ENCODE results near the gene DACT1. TPM values are rescaled to one million over a fixed set of nuclear protein-coding genes. Genes with fewer than 3 reads are reported as not detected.

DACT1 gene
- total RNA-seq, 4 donors from 2014 or later: 1.9 to 19.0 (median 3.6) TPM

DNA sequence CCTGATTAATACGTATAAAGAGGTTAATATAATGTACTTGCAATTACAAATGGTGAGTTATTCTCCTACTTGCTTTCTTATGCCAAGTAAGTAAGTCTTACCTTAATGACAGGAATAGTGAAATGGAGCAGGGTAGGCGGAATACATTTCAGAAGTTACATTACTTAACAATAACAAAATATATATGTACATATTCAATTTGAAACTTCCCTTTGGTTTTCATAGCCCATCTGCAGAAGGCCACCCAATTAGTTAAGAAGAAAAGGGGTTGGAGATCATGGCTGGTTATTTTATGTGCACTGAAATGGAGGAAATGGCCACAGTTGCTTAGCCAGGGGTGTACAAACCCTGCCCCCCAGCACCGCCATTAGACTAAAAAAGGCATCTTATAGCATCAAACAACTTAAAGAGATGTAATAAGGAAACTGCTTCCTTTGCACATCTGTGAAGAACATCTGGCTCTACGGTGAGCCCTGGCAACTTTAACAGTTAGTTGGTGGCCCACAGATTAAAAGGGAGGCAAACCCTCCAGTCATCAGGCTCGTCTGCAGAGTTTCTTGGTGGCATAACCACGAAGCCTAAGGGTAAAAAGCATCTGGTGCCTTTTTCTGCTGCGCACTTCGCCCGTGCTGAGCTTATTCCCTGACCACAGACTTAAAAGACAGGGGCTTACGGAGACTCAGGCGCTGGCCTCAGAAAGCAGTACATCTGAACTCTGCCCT is 38.8 kb upstream of the DACT1 start:
- no peak for TF ChIP-seq POLR2A (IDR thresholded peaks at IDR 0.05)
- TF ChIP-seq, protein P1, sequence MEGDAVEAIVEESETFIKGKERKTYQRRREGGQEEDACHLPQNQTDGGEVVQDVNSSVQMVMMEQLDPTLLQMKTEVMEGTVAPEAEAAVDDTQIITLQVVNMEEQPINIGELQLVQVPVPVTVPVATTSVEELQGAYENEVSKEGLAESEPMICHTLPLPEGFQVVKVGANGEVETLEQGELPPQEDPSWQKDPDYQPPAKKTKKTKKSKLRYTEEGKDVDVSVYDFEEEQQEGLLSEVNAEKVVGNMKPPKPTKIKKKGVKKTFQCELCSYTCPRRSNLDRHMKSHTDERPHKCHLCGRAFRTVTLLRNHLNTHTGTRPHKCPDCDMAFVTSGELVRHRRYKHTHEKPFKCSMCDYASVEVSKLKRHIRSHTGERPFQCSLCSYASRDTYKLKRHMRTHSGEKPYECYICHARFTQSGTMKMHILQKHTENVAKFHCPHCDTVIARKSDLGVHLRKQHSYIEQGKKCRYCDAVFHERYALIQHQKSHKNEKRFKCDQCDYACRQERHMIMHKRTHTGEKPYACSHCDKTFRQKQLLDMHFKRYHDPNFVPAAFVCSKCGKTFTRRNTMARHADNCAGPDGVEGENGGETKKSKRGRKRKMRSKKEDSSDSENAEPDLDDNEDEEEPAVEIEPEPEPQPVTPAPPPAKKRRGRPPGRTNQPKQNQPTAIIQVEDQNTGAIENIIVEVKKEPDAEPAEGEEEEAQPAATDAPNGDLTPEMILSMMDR (IDR thresholded peaks at IDR 0.05): no peak
- Histone ChIP-seq H3K27me3 (no peaks in the 10 kb centered on the region), H3K4me1 (no peaks in the 10 kb centered on the region), H3K9me3 (no peaks in the 10 kb centered on the region), H3K4me3 (no peak overlapping the region), H3K27ac (no peak overlapping the region), H3K36me3 (no peaks in the 10 kb centered on the region)
- no peak for DNase-seq

DNA sequence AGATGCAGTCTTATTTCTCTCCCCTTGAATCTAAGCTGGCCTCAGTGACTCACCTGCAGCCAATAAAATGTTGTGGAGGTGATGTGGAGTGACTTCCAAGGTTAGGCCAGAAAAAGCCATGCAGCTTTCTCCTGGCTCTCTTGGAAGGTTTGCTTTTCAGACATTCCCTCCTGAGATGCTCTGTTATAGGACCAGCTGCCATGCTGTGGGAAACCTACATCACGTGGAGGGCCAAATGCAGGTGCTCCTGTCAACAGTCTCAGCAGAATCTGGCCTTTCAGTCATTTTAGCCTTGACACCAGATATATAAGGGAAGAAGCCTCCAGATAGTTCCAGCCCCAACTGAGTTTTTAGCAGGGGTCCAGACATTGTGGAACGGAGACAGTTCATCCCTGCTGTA is 38.1 kb upstream of the DACT1 start:
- H3K4me1 ChIP-seq: no peaks in the 10 kb centered on the region
- DNase-seq: no peak
- no peak for TF ChIP-seq POLR2A (IDR thresholded peaks at IDR 0.05)
- TF ChIP-seq, protein P1 (IDR thresholded peaks at IDR 0.05): no peak
- H3K27me3 ChIP-seq: no peaks in the 10 kb centered on the region
- H3K4me3 ChIP-seq: no peak overlapping the region
- H3K27ac ChIP-seq: no peak overlapping the region
- H3K36me3 ChIP-seq: no peaks in the 10 kb centered on the region
- no peaks in the 10 kb centered on the region for H3K9me3 ChIP-seq

DNA sequence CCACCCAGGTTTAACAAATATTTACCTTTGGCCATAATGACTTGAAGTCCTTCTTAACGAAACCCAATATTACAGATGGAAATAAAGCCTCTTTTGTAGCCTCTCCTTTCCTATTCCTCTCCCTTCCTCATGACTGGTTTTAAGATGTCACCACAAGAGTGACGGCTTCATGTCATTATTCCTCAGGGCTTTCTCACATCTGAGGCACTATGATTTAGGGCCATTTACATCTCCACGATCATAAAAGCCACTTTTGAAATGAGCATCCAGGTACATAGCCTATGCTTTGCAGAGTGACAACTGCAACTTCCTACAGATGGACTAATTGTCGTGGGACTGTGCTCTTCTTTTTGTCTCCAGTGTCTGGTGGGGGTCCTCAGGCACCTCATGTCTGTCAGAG is 32.3 kb upstream of the DACT1 start:
- no peaks in the 10 kb centered on the region for H3K36me3 ChIP-seq
- H3K27ac ChIP-seq: no peak overlapping the region
- TF ChIP-seq, protein P1 (IDR thresholded peaks at IDR 0.05): no peak
- TF ChIP-seq POLR2A (IDR thresholded peaks at IDR 0.05): no peak
- H3K27me3 ChIP-seq: no peaks in the 10 kb centered on the region
- H3K4me3 ChIP-seq: no peak overlapping the region
- no peak for DNase-seq
- no peaks in the 10 kb centered on the region for H3K4me1 ChIP-seq
- no peaks in the 10 kb centered on the region for H3K9me3 ChIP-seq

DNA sequence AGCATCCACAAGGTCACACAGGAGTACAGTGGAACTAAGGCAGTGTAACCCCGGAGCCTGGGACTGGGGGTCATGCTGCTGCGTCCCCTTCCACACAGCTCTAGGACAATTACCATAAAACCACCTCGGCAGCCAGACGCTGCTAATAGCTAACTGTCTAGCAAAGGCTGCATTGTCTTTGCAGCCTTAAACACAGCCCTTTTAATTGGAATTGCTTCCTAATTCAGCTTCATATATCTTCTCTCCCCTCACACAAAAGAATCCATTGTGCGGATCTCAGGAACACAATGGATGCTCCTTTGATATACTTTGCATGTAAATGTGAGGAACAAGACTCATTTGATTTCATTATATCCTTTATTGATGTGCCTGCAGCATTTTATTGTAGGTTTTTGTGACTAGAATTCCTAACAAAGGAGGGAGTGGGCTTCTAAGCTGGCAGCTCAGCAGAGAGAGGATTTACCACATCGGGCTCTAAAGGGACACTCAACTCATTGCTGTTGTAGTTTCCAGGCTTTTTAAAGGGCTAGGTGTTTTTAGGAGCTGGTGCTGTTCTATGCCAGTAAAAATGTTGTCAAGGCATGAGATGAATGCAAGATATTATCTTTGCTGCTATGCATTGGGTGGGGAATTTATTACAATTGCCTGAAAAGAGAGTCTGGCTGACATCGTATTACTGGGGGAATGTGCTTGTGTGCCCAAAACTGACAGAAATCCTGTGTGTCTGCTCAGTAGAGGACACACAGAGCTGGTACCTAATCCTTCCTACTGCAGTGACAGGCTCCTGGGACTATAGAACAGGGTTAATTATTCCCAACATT is 30.4 kb upstream of the DACT1 start:
- H3K27ac ChIP-seq: no peak overlapping the region
- H3K36me3 ChIP-seq: no peaks in the 10 kb centered on the region
- H3K4me3 ChIP-seq: no peak overlapping the region
- TF ChIP-seq, protein P1 (IDR thresholded peaks at IDR 0.05): no peak
- no peak for TF ChIP-seq POLR2A (IDR thresholded peaks at IDR 0.05)
- H3K4me1 ChIP-seq: no peaks in the 10 kb centered on the region
- no peak for DNase-seq
- H3K9me3 ChIP-seq: no peaks in the 10 kb centered on the region
- no peaks in the 10 kb centered on the region for H3K27me3 ChIP-seq

DNA sequence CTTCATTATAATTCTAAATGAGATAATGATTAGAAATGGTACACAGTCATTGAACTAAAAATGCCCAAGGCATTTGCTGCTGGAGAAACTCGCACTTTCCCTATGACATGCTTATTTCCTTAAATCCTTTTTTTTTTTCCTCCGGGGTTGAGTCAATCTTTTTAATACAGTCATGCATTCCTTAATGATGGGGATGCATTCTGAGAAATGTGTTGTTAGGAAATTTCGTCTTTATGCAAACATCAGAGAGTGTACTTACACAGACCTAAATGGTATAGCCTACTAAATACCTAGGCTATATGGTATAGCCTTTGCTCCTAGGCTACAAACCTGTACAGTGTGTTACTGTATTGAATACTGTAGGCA is 29.8 kb upstream of the DACT1 start:
- Histone ChIP-seq H3K4me1 (no peaks in the 10 kb centered on the region), H3K36me3 (no peaks in the 10 kb centered on the region), H3K27ac (no peak overlapping the region), H3K27me3 (no peaks in the 10 kb centered on the region), H3K9me3 (no peaks in the 10 kb centered on the region), H3K4me3 (no peak overlapping the region)
- TF ChIP-seq POLR2A (IDR thresholded peaks at IDR 0.05): no peak
- TF ChIP-seq, protein P1 (IDR thresholded peaks at IDR 0.05): no peak
- DNase-seq: no peak
